K562 (cell line): ENCODE data around the gene ANKRD60.

Experiments used
- BACH1 ChIP-seq: fragments of 200-800 bp; sonication (Bioruptor generic); IDR thresholded peaks from 2 replicates; pipeline ENCODE4 v1.6.1; 2016; ENCODE audit warnings: missing genetic modification characterization, missing compliant biosample characterization
- DDX20 ChIP-seq: fragments of 450-650 bp; IDR thresholded peaks from 2 replicates; pipeline ENCODE4 v1.6.1; 2016; ENCODE audit warnings: missing genetic modification characterization, low read depth, mild to moderate bottlenecking, missing compliant biosample characterization, moderate library complexity
- DMBX1 ChIP-seq: fragments of 250-450 bp; sonication (Bioruptor Pico); IDR thresholded peaks from 2 replicates; pipeline ENCODE4 v1.8.0; 2022; ENCODE audit warnings: inconsistent platforms, mild to moderate bottlenecking, moderate library complexity, borderline replicate concordance
- FOXK1 ChIP-seq: sonication (generic); formaldehyde crosslinking; IDR thresholded peaks from 2 replicates; pipeline ENCODE4 v1.8.0; 2022; ENCODE audit warnings: missing genetic modification reagents, mild to moderate bottlenecking, borderline replicate concordance
- JUNB ChIP-seq: fragments of 450-650 bp; formaldehyde crosslinking; conservative IDR thresholded peaks from 2 replicates; pipeline ENCODE4 v1.4.0; 2020; ENCODE audit warnings: mild to moderate bottlenecking
- JUND ChIP-seq, 2 experiments: IDR thresholded peaks; 2 replicates in 1 of 2; 3 replicates in 1 of 2; pipeline ENCODE4 v1.6.1; 2011; ENCODE audit warnings: borderline replicate concordance in 2 of 2, low read depth in 2 of 2, low read length in 2 of 2, improper control_type of control experiment in 1 of 2, missing biosample characterization in 1 of 2, missing genetic modification characterization in 1 of 2, missing genetic modification reagents in 1 of 2
- POLR2AphosphoS2 ChIP-seq: IDR thresholded peaks from 2 replicates; pipeline ENCODE4 v1.6.1; 2012; ENCODE audit warnings: low read length, improper control_type of control experiment
- POLR2AphosphoS5 ChIP-seq: IDR thresholded peaks from 2 replicates; pipeline ENCODE4 v1.6.1; 2011; ENCODE audit warnings: mild to moderate bottlenecking, low read depth, low read length, moderate library complexity; ENCODE audit not compliant: control insufficient read depth, insufficient read depth
- TCF7 ChIP-seq: sonication (generic); IDR thresholded peaks from 2 replicates; pipeline ENCODE4 v1.6.1; 2016; ENCODE audit warnings: antibody characterized with exemption, borderline replicate concordance
- ZZZ3 ChIP-seq: fragments of 450-650 bp; IDR thresholded peaks from 2 replicates; pipeline ENCODE4 v1.6.1; 2016; ENCODE audit warnings: antibody characterized with exemption, mild to moderate bottlenecking, moderate library complexity
- TF ChIP-seq, protein P1 (sequence below): IDR thresholded peaks from 2 replicates; pipeline ENCODE4 v1.6.1; 2012; ENCODE audit warnings: low read depth, low read length, improper control_type of control experiment, borderline replicate concordance
- TF ChIP-seq, protein P2 (sequence below), 3 experiments: IDR thresholded peaks in 2 of 3; conservative IDR thresholded peaks in 1 of 3; 2 replicates each; pipeline ENCODE4 v1.5.1; 2011 to 2012; ENCODE audit warnings: low read length in 3 of 3, mild to moderate bottlenecking in 3 of 3, control low read depth in 2 of 3, improper control_type of control experiment in 1 of 3, inconsistent platforms in 1 of 3, low read depth in 1 of 3, mixed read lengths in 1 of 3, moderate library complexity in 1 of 3; ENCODE audit not compliant: insufficient read depth in 2 of 3
- TF ChIP-seq, protein P3 (sequence below): sonication (generic); formaldehyde crosslinking; IDR thresholded peaks from 2 replicates; pipeline ENCODE4 v1.9.0; 2022; ENCODE audit warnings: mild to moderate bottlenecking, missing genetic modification reagents
- TF ChIP-seq, protein P4 (sequence below): sonication (generic); formaldehyde crosslinking; IDR thresholded peaks from 2 replicates; pipeline ENCODE4 v1.9.0; 2022; ENCODE audit warnings: mild to moderate bottlenecking, missing genetic modification reagents

DNA sequence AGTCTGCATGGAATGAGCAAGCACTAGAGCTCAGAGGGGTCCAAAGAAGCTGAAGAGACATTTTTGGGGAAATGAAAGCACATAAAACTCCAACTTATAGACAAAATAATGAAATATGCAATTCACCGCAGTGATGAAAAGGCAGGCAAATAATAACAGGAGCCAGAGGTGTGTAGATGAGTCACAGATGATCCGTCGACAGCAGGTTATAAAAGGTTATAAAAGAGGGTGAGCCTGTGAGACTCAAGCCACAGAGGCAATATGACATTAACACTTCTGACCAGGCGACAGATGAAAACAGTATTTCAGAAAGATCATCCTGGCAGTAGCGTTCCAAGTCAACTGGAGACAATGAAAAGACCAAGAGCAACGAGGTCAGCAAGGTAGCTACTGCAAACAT is 35.8 kb upstream of the ANKRD60 start:
- TF ChIP-seq BACH1 (tag): no peak
- no peak for TF ChIP-seq POLR2AphosphoS5
- TF ChIP-seq, protein P1, sequence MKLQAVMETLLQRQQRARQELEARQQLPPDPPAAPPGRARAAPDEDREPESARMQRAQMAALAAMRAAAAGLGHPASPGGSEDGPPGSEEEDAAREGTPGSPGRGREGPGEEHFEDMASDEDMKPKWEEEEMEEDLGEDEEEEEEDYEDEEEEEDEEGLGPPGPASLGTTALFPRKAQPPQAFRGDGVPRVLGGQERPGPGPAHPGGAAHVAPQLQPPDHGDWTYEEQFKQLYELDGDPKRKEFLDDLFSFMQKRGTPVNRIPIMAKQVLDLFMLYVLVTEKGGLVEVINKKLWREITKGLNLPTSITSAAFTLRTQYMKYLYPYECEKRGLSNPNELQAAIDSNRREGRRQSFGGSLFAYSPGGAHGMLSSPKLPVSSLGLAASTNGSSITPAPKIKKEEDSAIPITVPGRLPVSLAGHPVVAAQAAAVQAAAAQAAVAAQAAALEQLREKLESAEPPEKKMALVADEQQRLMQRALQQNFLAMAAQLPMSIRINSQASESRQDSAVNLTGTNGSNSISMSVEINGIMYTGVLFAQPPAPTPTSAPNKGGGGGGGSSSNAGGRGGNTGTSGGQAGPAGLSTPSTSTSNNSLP: no peak
- TF ChIP-seq, protein P2, sequence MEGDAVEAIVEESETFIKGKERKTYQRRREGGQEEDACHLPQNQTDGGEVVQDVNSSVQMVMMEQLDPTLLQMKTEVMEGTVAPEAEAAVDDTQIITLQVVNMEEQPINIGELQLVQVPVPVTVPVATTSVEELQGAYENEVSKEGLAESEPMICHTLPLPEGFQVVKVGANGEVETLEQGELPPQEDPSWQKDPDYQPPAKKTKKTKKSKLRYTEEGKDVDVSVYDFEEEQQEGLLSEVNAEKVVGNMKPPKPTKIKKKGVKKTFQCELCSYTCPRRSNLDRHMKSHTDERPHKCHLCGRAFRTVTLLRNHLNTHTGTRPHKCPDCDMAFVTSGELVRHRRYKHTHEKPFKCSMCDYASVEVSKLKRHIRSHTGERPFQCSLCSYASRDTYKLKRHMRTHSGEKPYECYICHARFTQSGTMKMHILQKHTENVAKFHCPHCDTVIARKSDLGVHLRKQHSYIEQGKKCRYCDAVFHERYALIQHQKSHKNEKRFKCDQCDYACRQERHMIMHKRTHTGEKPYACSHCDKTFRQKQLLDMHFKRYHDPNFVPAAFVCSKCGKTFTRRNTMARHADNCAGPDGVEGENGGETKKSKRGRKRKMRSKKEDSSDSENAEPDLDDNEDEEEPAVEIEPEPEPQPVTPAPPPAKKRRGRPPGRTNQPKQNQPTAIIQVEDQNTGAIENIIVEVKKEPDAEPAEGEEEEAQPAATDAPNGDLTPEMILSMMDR (IDR thresholded peaks at IDR 0.05 in 2 of 3, conservative IDR thresholded peaks at IDR 0.05 in 1 of 3; ENCODE audit: insufficient read depth in 2 of 3, low read depth in 1 of 3, low read length in 3 of 3): no peak
- no peak for TF ChIP-seq TCF7
- TF ChIP-seq, protein P3, sequence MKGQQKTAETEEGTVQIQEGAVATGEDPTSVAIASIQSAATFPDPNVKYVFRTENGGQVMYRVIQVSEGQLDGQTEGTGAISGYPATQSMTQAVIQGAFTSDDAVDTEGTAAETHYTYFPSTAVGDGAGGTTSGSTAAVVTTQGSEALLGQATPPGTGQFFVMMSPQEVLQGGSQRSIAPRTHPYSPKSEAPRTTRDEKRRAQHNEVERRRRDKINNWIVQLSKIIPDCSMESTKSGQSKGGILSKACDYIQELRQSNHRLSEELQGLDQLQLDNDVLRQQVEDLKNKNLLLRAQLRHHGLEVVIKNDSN (CRISPR knock-in tag): no peak
- TF ChIP-seq FOXK1 (CRISPR knock-in tag): no peak
- TF ChIP-seq POLR2AphosphoS2: no peak
- TF ChIP-seq, protein P4, sequence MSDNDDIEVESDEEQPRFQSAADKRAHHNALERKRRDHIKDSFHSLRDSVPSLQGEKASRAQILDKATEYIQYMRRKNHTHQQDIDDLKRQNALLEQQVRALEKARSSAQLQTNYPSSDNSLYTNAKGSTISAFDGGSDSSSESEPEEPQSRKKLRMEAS: no peak
- TF ChIP-seq JUNB (CRISPR knock-in tag): no peak
- no peak for TF ChIP-seq DMBX1
- TF ChIP-seq ZZZ3: no peak
- no peak for TF ChIP-seq JUND (IDR thresholded peaks at IDR 0.05; ENCODE audit: borderline replicate concordance, low read depth, low read length)
- TF ChIP-seq JUND (tag; IDR thresholded peaks at IDR 0.05; ENCODE audit: borderline replicate concordance, low read depth, low read length): no peak
- no peak for TF ChIP-seq DDX20 (tag)
